ENCODE results near the gene VDAC1.

DNA sequence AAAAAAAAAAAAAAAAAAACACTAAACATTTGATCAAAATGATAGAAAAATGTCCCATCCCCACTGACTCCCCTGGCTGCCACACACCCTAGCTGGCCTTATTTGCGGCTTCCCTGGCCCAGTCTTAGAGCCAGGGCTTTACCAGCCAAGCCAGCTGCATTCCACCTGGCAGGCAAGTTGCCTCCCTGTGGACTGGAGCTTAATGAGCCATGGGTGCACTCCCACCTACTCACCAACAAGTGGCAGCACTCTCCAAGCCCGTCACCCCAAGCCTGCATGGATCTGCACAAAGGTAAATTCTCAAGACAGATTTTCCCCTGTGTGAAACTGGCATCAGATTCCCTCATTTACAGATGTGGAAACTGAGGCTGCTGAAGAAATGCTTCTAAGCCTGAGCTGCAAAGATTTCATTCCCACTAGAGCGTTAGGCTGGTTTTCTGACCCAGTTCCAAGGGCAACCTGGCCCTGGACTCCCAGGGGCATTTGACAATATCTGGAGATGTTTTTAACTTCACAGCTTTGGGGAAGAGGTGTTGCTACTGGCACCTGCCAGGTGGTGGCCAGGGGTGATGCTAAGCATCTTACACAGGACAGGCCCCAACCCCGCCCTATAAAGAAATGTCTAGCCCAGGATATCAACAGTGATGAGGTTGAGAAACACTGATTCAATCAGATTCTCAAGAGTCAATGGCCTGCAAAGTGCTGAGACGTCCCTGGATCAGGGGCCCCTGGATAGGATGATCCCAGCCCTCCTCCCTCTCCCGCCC, 21.9 kb upstream of the VDAC1 start:
- TF ChIP-seq CTCF (IDR thresholded peaks at IDR 0.05) (peak; percentile 47), EZH2 (IDR thresholded peaks at IDR 0.05; ENCODE audit: borderline replicate concordance, insufficient read depth, low read depth, low read length, poor library complexity, severe bottlenecking) (no peak)
